ENCODE data around the gene BMAL2. TPM values are rescaled to one million over a fixed set of nuclear protein-coding genes. Genes with fewer than 3 reads are reported as not detected.

The BMAL2 gene
- total RNA-seq, 1 experiment from 2014 or later = 21.5 TPM

GRCh38 chr12:27291862-27292261, 40.8 kb upstream of the BMAL2 start:
- intact Hi-C loops (cut with micrococcal nuclease) = no loop called here
- no peak for TF ChIP-seq CBX3 (IDR thresholded peaks at IDR 0.05; ENCODE audit: low read depth)
- TF ChIP-seq FOSL1 (IDR thresholded peaks at IDR 0.05; ENCODE audit: low read depth) = no peak
- no peak for TF ChIP-seq RAD21 (IDR thresholded peaks at IDR 0.05; ENCODE audit: low read depth)
- TF ChIP-seq YY1 (IDR thresholded peaks at IDR 0.05; ENCODE audit: extremely low read depth, insufficient replicate concordance, low read depth, low read length) = no peak
- TF ChIP-seq EZH2phosphoT487 (IDR thresholded peaks at IDR 0.05; ENCODE audit: borderline replicate concordance) = no peak
- TF ChIP-seq, protein P1, sequence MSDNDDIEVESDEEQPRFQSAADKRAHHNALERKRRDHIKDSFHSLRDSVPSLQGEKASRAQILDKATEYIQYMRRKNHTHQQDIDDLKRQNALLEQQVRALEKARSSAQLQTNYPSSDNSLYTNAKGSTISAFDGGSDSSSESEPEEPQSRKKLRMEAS (IDR thresholded peaks at IDR 0.05) = no peak
- no peak for TF ChIP-seq ZFX (IDR thresholded peaks at IDR 0.05)
- no peak for TF ChIP-seq CTCF (IDR thresholded peaks at IDR 0.05 in 2 of 3, conservative IDR thresholded peaks at IDR 0.05 in 1 of 3; ENCODE audit: borderline replicate concordance in 1 of 3, insufficient read depth in 1 of 3, low read depth in 2 of 3, low read length in 2 of 3)
- no peak for TF ChIP-seq ELF1 (IDR thresholded peaks at IDR 0.05; ENCODE audit: borderline replicate concordance, low read depth)
- TF ChIP-seq EGR1 (IDR thresholded peaks at IDR 0.05; ENCODE audit: low read depth) = no peak
- no peak overlapping the region for H3K4me3 ChIP-seq (replicated peaks in 1 of 2; ENCODE audit: low read depth in 1 of 2, low read length in 2 of 2)
- H3K36me3 ChIP-seq (ENCODE audit: control insufficient read depth in 1 of 2, insufficient read depth in 2 of 2, low read length in 2 of 2) = no peaks in the 10 kb centered on the region
- no peak overlapping the region for H3K9ac ChIP-seq (ENCODE audit: low read length)
- no peaks in the 10 kb centered on the region for H3K27me3 ChIP-seq (ENCODE audit: insufficient read depth, low read length)
- CTCF ChIA-PET = no interaction called here
- RAD21 ChIA-PET (ENCODE audit: low non-redundant PET in 1 of 2, low total read pairs in 2 of 2, uncharacterized antibody in 2 of 2, unreplicated experiment in 2 of 2) = no interaction called here
- H3K27ac ChIP-seq (ENCODE audit: low read depth, low read length) = no peak overlapping the region
- no peaks in the 10 kb centered on the region for H3K4me1 ChIP-seq (ENCODE audit: control insufficient read depth in 1 of 2, insufficient read depth in 2 of 2, low read length in 2 of 2)
- H3K79me2 ChIP-seq (ENCODE audit: insufficient read depth, low read length) = no peaks in the 10 kb centered on the region
- H3K4me2 ChIP-seq (ENCODE audit: low read length) = no peak overlapping the region
- no TSS peak for BruUV-seq (replicated peaks)
- no peaks in the 10 kb centered on the region for H3K9me2 ChIP-seq (ENCODE audit: insufficient read depth)
- POLR2A ChIA-PET = no interaction called here
- no peaks in the 10 kb centered on the region for H3K9me3 ChIP-seq (ENCODE audit: control insufficient read depth in 1 of 2, insufficient read depth in 1 of 2, low read depth in 1 of 2, low read length in 2 of 2)
- DNase-seq (ENCODE audit: low read depth, low spot score) = no peak
- ATAC-seq = no peak
- H4K20me1 ChIP-seq (ENCODE audit: insufficient read depth) = no peaks in the 10 kb centered on the region
- H2AFZ ChIP-seq (ENCODE audit: low read depth, low read length, poor library complexity, severe bottlenecking) = no peak overlapping the region

All from HCT116 (cell line).